DMS114 treated with DMSO at 0.1 percent for 48 hours (cell line): Measurements from ENCODE around the gene WDR62.
A peak's percentile ranks its signal among the peaks of the same experiment; 100 is the strongest.

Experiments used
- DNase-seq: peaks from one replicate; lab custom pipeline; 2025; ENCODE audit not compliant: unreplicated experiment; lab: John Stamatoyannopoulos, UW

The WDR62 gene

GRCh38 chr19:36054733-36055686, at the start of gene WDR62:
Gene WDR62 (plus strand): TSS chr19:36054897. CDS start chr19:36054972, 75 bp downstream.
- peak; percentile 95 for DNase-seq

- DNase-seq, result no peak
These were observed 47.7 kb upstream of the WDR62 start for GRCh38 chr19:36006955-36007354.

- DNase-seq, result no peak
These were observed 46.2 kb upstream of the WDR62 start, which contains the start of gene SYNE4 for GRCh38 chr19:36008336-36008978. Gene SYNE4 (minus strand): TSS chr19:36008813. CDS start chr19:36008681, 132 bp downstream.

GRCh38 chr19:36009220-36009619, 45.5 kb upstream of the WDR62 start:
- DNase-seq, result peak; percentile 43

- no peak for DNase-seq
These were observed 44.9 kb upstream of the WDR62 start for GRCh38 chr19:36009633-36010379.

GRCh38 chr19:36010402-36010801, 44.3 kb upstream of the WDR62 start:
- no peak for DNase-seq

- DNase-seq, result no peak
These were observed 41.3 kb upstream of the WDR62 start for GRCh38 chr19:36013280-36014011.

GRCh38 chr19:36014012-36014924, 40.4 kb upstream of the WDR62 start, which contains the start of gene ALKBH6:
Gene ALKBH6 (minus strand): TSS chr19:36014213. CDS start chr19:36013397, 816 bp downstream.
- peak; percentile 99 for DNase-seq

- no peak for DNase-seq
These were observed 35.5 kb upstream of the WDR62 start for GRCh38 chr19:36019061-36019670.

GRCh38 chr19:36023432-36023831, 31.3 kb upstream of the WDR62 start:
- DNase-seq, result no peak

GRCh38 chr19:36025541-36025940, 29.2 kb upstream of the WDR62 start:
- DNase-seq, result no peak

- no peak for DNase-seq
These were observed 28.4 kb upstream of the WDR62 start for GRCh38 chr19:36026091-36026876.

- DNase-seq, result no peak
These were observed 27.0 kb upstream of the WDR62 start for GRCh38 chr19:36027696-36028095.

GRCh38 chr19:36028313-36029041, 26.2 kb upstream of the WDR62 start:
- DNase-seq, result no peak

GRCh38 chr19:36030264-36031148, 24.2 kb upstream of the WDR62 start:
- DNase-seq, result peak; percentile 13

GRCh38 chr19:36031308-36031707, 23.4 kb upstream of the WDR62 start:
- DNase-seq, result no peak
